NT2/D1 (cell line): ENCODE results near the gene SLC16A4.
A peak's percentile ranks its signal among the peaks of the same experiment; 100 is the strongest.
"Not testable (repeated sequence)": the region's sequence is repeated elsewhere in the genome, so short reads cannot be mapped to it uniquely, and the experiment has no call there.

Experiments used
- DNase-seq: peaks from one replicate; pipeline ENCODE4 v3.0.0-alpha.2; 2011; ENCODE audit warnings: low read depth, low spot score
- H3K27me3 ChIP-seq: 2 replicates; pipeline ENCODE4 v1.6.0; 2011; ENCODE audit warnings: mild to moderate bottlenecking; ENCODE audit not compliant: insufficient read length, insufficient read depth
- H3K36me3 ChIP-seq: 2 replicates; pipeline ENCODE4 v1.6.1; 2011; ENCODE audit warnings: mild to moderate bottlenecking, low read length, mixed read lengths; ENCODE audit not compliant: insufficient read depth, insufficient read length
- H3K4me1 ChIP-seq: 2 replicates; pipeline ENCODE4 v1.5.1; 2011; ENCODE audit not compliant: insufficient read depth, insufficient read length
- H3K4me3 ChIP-seq: 2 replicates; pipeline ENCODE4 v1.5.1; 2011; ENCODE audit warnings: low read depth; ENCODE audit not compliant: insufficient read length
- H3K9ac ChIP-seq: 2 replicates; pipeline ENCODE4 v1.6.0; 2011; ENCODE audit warnings: low read depth; ENCODE audit not compliant: insufficient read length
- H3K9me3 ChIP-seq: 2 replicates; pipeline ENCODE4 v1.5.1; 2011; ENCODE audit warnings: mild to moderate bottlenecking, low read length; ENCODE audit not compliant: insufficient read depth
- SUZ12 ChIP-seq: IDR thresholded peaks from 2 replicates; pipeline ENCODE4 v1.6.1; 2011; ENCODE audit not compliant: insufficient read length, insufficient read depth; ENCODE audit errors: extremely low read depth
- YY1 ChIP-seq: IDR thresholded peaks from 2 replicates; pipeline ENCODE4 v1.6.1; 2011; ENCODE audit not compliant: insufficient read length, insufficient read depth
- ZNF274 ChIP-seq: IDR thresholded peaks from 2 replicates; pipeline ENCODE4 v1.6.1; 2011; ENCODE audit warnings: mild to moderate bottlenecking, low read depth, low read length

Gene SLC16A4

DNA sequence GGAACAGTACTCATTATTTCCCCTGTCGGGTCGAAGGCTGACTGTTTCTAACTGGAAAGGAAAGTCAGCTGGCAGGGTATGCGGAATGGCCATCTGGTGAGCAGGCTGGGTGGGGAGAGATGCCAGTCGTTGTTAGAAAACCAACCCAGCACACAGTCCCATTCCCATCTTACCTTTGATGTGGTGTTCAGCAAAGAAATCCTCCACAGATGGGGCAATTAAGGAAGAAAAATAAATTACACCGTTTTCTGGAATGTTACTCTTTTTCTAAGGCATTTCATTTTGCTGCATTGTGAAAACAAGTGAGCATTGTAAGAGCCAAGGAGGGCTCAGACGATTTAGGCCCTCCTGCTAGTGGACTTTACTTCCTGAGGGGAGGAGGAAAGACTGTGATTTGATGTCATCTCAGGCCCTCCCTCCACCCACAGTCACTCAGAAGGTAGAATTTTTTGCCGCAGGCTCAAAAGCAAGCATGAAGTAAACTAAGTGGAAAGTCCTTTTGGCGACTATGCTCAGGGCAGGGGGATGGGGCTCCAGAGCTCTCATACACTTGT lies at the start of gene SLC16A4:
Gene SLC16A4 (minus strand): TSS at position 335 of the 554 bp plus-strand sequence. CDS start 1,703 bp downstream, outside the sequence.
- Histone ChIP-seq H3K4me1 (no peaks in the 10 kb centered on the region), H3K36me3 (peaks cover 18% of the 10 kb centered on the region), H3K4me3 (peak within 1 kb of the TSS; percentile 22), H3K9me3 (no peaks in the 10 kb centered on the region; the same call in 1 of the 2 replicates), H3K27me3 (no peaks in the 10 kb centered on the region), H3K9ac (peak within 1 kb of the TSS; percentile 47)
- TF ChIP-seq ZNF274 = no peak
- TF ChIP-seq SUZ12 = no peak
- no peak for TF ChIP-seq YY1
- no peak for DNase-seq

- not testable (repeated sequence) for H3K9ac ChIP-seq, H3K4me3 ChIP-seq, H3K9me3 ChIP-seq, H3K36me3 ChIP-seq, H3K4me1 ChIP-seq, DNase-seq, H3K27me3 ChIP-seq
These were observed 49.0 kb upstream of the SLC16A4 start for GRCh38 chr1:110439873-110440272.

- no peaks in the 10 kb centered on the region for H3K27me3 ChIP-seq
- TF ChIP-seq ZNF274 (no peak), SUZ12 (no peak), YY1 (no peak)
- H3K4me3 ChIP-seq = no peak overlapping the region
- no peaks in the 10 kb centered on the region for H3K36me3 ChIP-seq
- no peak overlapping the region for H3K9ac ChIP-seq
- no peaks in the 10 kb centered on the region for H3K9me3 ChIP-seq
- no peak for DNase-seq
- peaks cover 9% of the 10 kb centered on the region for H3K4me1 ChIP-seq
These were observed 48.1 kb upstream of the SLC16A4 start for GRCh38 chr1:110438893-110439292.

- H3K4me1 ChIP-seq = peaks cover 16% of the 10 kb centered on the region
- not testable (repeated sequence) for H3K36me3 ChIP-seq, H3K9me3 ChIP-seq, H3K9ac ChIP-seq, H3K4me3 ChIP-seq, DNase-seq, H3K27me3 ChIP-seq
These were observed 46.9 kb upstream of the SLC16A4 start for GRCh38 chr1:110437645-110438299.

DNA sequence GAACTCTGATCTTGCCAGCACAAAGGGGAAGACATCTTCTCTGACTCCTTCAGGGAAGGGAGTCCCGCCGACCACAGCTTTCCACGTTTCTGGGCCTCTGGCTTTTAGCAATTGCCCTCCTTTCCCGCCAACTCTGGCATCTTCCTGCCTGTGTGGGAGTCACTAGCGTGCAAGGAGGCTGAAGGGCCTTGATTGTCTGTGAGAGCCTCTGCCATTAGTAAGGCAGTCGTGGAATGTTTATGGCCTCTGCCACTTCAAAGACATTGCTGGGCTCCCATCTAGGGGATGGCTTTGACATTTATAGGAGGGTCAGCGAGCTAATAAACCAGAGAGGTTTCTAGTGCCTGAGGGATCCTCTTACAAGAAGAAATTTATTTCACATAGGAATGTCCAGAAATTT lies 45.8 kb upstream of the SLC16A4 start:
- Histone ChIP-seq H3K9me3 (no peaks in the 10 kb centered on the region), H3K27me3 (no peaks in the 10 kb centered on the region), H3K4me1 (peaks cover 16% of the 10 kb centered on the region), H3K4me3 (no peak overlapping the region), H3K36me3 (no peaks in the 10 kb centered on the region), H3K9ac (no peak overlapping the region)
- TF ChIP-seq SUZ12 (no peak), ZNF274 (no peak)
- DNase-seq = peak; percentile 67

DNA sequence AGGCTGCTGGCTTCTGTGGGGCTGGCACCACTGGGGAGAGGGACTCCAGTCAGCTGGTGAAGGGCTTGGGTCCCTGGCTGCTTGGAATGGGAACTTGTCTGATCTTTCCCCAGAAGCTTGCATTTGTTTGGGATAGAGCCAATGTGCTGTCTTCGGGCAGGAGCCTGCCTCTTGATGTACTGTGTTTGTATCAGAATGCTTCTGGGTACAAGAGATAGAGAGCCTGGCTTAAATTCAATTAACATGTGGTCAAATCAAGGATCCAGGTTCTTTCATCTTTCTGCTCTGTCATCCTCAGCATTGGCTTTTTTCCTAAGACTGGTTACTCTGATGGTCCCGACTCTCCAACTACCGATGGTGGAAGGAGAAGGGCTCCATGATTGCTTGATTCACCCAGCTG lies 44.1 kb upstream of the SLC16A4 start:
- H3K9me3 ChIP-seq = no peaks in the 10 kb centered on the region
- no peaks in the 10 kb centered on the region for H3K36me3 ChIP-seq
- H3K4me1 ChIP-seq = peaks cover 19% of the 10 kb centered on the region
- no peak for DNase-seq
- no peak for TF ChIP-seq YY1
- no peak for TF ChIP-seq SUZ12
- TF ChIP-seq ZNF274 = no peak
- H3K9ac ChIP-seq = no peak overlapping the region
- no peak overlapping the region for H3K4me3 ChIP-seq
- H3K27me3 ChIP-seq = no peaks in the 10 kb centered on the region

GRCh38 chr1:110433803-110434202 lies 43.0 kb upstream of the SLC16A4 start:
- peak; percentile 86 for DNase-seq
- H3K4me1 ChIP-seq = peaks cover 19% of the 10 kb centered on the region

More at GRCh38 chr1:110433803-110434202, 43.0 kb upstream of the SLC16A4 start:
- no peaks in the 10 kb centered on the region for H3K36me3 ChIP-seq
- H3K9me3 ChIP-seq = no peaks in the 10 kb centered on the region
- H3K9ac ChIP-seq = no peak overlapping the region
- H3K27me3 ChIP-seq = no peaks in the 10 kb centered on the region
- H3K4me3 ChIP-seq = no peak overlapping the region
- no peak for TF ChIP-seq YY1
- TF ChIP-seq ZNF274 = no peak
- no peak for TF ChIP-seq SUZ12
